Activated T-cell treated with anti-CD3 and anti-CD28 coated beads, Interleukin-2, amount 50 U/mL, for 4 hours (primary cell): ENCODE data around the gene KYAT1. TPM values are rescaled to one million over a fixed set of nuclear protein-coding genes. Genes with fewer than 3 reads are reported as not detected.

ENCODE experiments used
- ATAC-seq, 2 donors: fragments of 200-7000 bp; cut with Tn5 transposase; one replicate each; pipeline ENCODE4 v1.10.0; 2021
- DNase-seq: peaks from one replicate; pipeline ENCODE4 v3.0.0-alpha.2; 2020
- H3K27me3 Mint-ChIP-seq: one replicate; pipeline ENCODE4 v1.8.0; 2021; ENCODE audit warnings: low read depth, mixed read lengths
- H3K36me3 Mint-ChIP-seq: one replicate; pipeline ENCODE4 v1.8.0; 2022; ENCODE audit warnings: mixed read lengths; ENCODE audit not compliant: insufficient read depth
- H3K4me1 Mint-ChIP-seq: one replicate; pipeline ENCODE4 v1.8.0; 2021; ENCODE audit warnings: low read depth, mixed read lengths
- H3K4me3 Mint-ChIP-seq: one replicate; pipeline ENCODE4 v1.8.0; 2021; ENCODE audit warnings: mild to moderate bottlenecking, moderate library complexity, mixed read lengths
- H3K9me3 Mint-ChIP-seq: one replicate; pipeline ENCODE4 v1.8.0; 2021; ENCODE audit warnings: mixed read lengths
- total RNA-seq, 3 donors: library from RNA; stranded (reverse); gene quantifications; one replicate each; pipeline ENCODE4 v1.2.1, GENCODE V29; 2021

The KYAT1 gene
- total RNA-seq, 3 donors from 2014 or later, result 4.7 to 5.6 (median 4.8) TPM

DNA sequence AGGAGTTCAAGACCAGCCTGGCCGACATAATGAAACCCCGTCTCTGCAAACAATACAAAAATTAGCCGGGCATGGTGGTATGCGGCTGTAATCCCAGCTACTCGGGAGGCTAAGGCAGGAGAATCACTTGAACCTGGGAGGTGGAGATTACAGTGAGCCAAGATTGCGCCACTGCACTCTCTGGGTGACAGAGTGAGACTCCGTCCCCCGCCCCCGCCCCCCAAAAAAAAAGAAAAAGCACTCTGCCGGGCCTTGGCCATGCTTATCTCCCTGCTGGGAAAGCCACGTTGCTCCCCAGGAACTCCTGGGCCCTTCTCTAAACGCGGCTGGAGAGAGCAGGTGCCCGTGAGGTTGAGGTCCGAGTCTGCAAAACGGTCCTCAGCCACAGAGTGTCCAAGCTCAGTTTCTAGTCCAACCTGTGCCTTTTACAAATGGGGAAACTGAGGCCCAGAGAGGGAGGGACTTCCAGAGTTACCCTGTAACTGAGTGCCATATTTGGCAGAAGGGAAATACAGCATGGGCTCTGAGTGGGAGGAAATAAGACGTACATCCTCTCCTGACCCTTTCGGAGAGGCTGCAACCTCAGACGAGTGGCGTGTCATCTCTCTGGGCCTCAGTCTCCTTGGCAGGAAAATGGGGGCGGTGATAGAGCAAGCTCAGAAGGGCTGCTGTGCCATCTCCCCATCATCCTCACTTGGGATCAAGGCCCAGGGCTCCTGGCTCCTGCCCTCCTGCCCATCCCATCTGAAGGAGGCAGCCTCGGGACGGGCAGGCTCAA lies 32.4 kb upstream of the KYAT1 start:
- H3K36me3 Mint-ChIP-seq, result peaks cover 19% of the 10 kb centered on the region
- H3K4me1 Mint-ChIP-seq, result peaks cover 32% of the 10 kb centered on the region
- no peak for ATAC-seq

DNA sequence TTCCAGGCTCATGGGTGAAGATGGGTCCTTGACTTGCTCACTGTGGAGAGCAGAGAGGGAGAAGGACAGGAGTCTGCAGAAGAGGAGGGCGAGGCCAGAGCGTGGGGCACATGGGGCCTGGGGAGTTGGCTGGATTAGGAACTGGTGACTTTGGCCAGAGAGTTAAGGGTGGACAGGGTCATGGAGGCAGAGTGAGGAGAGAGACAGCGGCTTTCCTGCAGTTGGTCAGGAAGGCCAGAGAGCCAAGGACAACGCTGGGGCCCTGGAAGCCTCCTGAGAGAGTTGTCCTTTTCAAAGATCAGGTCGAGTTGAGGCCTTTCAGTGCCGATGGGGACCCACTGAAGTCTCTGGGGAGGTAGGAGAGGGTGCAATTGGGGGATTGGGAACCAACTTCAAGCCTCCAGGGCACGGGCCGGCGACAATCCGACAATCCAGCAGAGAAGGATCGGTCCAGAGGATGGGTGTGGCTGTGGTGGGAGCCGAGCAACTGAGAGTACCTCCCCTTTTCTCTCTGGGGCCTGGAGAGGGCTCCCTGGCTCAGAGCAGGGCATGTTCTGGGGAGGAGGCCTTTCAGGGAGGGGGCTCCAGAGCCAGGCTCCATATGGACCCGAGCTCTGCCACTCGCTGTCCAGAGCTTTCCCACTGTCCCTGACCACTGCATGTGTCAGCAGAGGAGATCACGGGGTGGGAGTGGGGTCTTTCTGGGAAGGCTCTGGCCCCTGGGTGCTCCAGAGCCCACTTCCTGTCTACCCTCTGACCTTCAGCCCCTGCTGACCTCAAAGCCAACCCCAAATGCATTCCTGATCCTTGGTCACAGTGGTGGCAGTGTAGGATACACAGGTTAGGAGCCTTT lies 31.5 kb upstream of the KYAT1 start:
- Mint-ChIP-seq H3K4me1 (peaks cover 34% of the 10 kb centered on the region), H3K9me3 (no peaks in the 10 kb centered on the region)

More for the DNA sequence above, 32.4 kb upstream of the KYAT1 start:
- Mint-ChIP-seq H3K4me3 (no peak overlapping the region), H3K27me3 (no peaks in the 10 kb centered on the region), H3K9me3 (no peaks in the 10 kb centered on the region)
- no peak for DNase-seq

DNA sequence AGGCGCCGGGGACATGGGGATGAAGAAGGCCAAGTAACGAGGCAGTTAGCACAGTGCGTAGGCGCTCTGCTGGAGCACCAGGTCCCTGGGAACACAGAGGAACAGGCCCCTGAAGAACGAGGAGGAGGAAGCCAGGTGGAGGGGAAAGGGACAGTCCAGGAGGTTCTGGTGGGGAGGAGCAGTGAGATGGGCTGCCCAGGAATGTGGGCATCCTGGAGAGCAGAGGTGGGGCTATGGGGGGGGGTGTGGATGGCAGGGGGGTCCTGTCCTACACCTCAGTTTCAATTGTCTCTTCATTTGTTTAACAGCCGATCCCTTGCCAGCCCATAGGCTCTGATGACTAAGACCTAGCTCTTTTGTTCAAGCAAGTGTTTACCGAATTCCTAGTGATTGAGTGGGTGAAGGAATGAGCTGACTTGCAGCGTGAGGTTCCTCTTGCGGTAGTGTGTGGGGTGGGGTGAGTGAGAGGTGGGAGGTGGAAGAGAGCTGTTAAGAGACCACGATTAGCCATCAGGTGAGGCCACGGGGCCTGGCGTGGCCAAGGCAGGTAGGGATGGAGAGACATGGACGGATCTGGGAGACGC lies 30.6 kb upstream of the KYAT1 start:
- DNase-seq (no peak), ATAC-seq (peak; percentile 53 to 81)
- Mint-ChIP-seq H3K36me3 (peaks cover 32% of the 10 kb centered on the region), H3K4me3 (peak overlapping the region; percentile 8), H3K27me3 (no peaks in the 10 kb centered on the region), H3K4me1 (peaks cover 34% of the 10 kb centered on the region), H3K9me3 (no peaks in the 10 kb centered on the region)

More for the DNA sequence above, 31.5 kb upstream of the KYAT1 start:
- peaks cover 27% of the 10 kb centered on the region for H3K36me3 Mint-ChIP-seq
- no peaks in the 10 kb centered on the region for H3K27me3 Mint-ChIP-seq
- ATAC-seq (no peak), DNase-seq (no peak)
- H3K4me3 Mint-ChIP-seq, result no peak overlapping the region

DNA sequence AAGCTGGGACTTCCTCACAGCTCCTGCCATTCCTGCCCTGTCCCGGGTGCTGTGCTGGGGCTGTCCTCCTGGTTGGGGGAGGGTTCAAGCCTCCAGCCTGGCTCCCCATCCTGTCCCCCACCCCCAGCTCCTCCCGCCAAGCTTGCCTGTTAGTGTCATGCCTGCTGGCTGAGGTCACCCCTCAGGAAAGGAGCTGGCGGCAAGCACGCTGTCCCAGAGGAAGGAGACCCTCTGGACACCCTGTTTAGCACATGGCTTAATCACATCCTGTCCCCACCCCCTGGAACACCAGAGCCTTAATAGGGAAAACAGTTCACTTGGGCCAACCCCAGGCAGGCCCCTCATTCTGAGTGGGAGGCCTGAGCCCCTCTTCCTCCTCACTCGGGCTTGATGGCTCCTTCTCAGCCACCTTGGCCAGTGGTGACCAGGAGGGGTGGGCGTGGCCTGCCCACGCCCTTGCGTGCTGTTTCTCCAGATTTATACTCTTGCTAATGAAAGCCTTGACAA lies 29.8 kb upstream of the KYAT1 start:
- DNase-seq (no peak), ATAC-seq (no peak)
- Mint-ChIP-seq H3K9me3 (no peaks in the 10 kb centered on the region), H3K4me1 (peaks cover 37% of the 10 kb centered on the region), H3K27me3 (no peaks in the 10 kb centered on the region), H3K36me3 (peaks cover 29% of the 10 kb centered on the region), H3K4me3 (no peak overlapping the region)

DNA sequence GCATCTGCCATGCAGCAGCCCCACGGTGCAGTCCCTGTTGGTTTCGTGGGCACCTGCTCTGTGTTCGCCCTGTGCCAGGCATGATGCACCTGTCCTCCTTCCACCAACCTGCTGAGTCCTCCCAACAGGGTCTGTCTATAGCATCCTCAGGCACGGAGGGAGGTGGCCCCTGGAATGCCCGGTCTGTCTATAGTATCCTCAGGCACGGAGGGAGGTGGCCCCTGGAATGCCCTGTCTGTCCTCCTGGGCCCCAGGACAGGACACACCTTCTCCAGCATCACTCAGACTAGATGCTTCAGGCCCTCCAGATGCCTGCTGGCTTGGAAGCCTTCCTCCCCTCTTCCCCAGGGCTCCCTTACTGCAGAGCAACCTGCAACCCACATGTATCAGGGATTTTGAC lies 29.2 kb upstream of the KYAT1 start:
- H3K36me3 Mint-ChIP-seq, result peaks cover 27% of the 10 kb centered on the region
- DNase-seq (no peak), ATAC-seq (no peak)
- H3K4me1 Mint-ChIP-seq, result peaks cover 38% of the 10 kb centered on the region
- no peaks in the 10 kb centered on the region for H3K27me3 Mint-ChIP-seq
- no peaks in the 10 kb centered on the region for H3K9me3 Mint-ChIP-seq
- no peak overlapping the region for H3K4me3 Mint-ChIP-seq

DNA sequence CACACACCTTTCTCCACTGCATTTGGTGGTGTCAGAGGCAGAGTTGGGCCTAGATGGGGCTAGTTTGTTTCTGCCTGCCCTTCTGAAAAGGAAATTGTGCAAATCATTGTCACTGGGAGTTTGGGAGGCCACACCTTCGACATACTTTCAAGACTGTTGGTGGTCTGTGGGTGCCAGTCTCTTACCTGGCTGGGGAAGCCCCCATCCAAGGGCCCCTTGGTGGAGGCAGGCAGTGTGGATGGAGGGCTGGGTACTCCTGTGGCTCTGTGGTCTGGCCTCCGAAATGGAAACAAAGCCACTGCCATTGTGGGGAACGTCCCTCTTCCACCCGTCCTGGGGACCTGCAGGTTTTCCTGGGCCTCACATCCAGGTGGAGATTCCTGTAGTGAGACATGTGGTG lies 28.1 kb upstream of the KYAT1 start:
- no peaks in the 10 kb centered on the region for H3K27me3 Mint-ChIP-seq
- H3K4me1 Mint-ChIP-seq, result peaks cover 43% of the 10 kb centered on the region
- peaks cover 27% of the 10 kb centered on the region for H3K36me3 Mint-ChIP-seq
- no peaks in the 10 kb centered on the region for H3K9me3 Mint-ChIP-seq
- ATAC-seq, result no peak
- H3K4me3 Mint-ChIP-seq, result no peak overlapping the region
- no peak for DNase-seq

DNA sequence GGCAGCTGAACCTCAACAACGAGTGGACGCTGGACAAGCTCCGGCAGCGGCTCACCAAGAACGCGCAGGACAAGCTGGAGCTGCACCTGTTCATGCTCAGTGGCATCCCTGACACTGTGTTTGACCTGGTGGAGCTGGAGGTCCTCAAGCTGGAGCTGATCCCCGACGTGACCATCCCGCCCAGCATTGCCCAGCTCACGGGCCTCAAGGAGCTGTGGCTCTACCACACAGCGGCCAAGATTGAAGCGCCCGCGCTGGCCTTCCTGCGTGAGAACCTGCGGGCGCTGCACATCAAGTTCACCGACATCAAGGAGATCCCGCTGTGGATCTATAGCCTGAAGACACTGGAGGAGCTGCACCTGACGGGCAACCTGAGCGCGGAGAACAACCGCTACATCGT lies 26.6 kb upstream of the KYAT1 start:
- H3K9me3 Mint-ChIP-seq, result no peaks in the 10 kb centered on the region
- H3K36me3 Mint-ChIP-seq, result peaks cover 27% of the 10 kb centered on the region
- H3K4me1 Mint-ChIP-seq, result peaks cover 49% of the 10 kb centered on the region
- no peak for ATAC-seq
- DNase-seq, result no peak
- H3K4me3 Mint-ChIP-seq, result no peak overlapping the region
- no peaks in the 10 kb centered on the region for H3K27me3 Mint-ChIP-seq

DNA sequence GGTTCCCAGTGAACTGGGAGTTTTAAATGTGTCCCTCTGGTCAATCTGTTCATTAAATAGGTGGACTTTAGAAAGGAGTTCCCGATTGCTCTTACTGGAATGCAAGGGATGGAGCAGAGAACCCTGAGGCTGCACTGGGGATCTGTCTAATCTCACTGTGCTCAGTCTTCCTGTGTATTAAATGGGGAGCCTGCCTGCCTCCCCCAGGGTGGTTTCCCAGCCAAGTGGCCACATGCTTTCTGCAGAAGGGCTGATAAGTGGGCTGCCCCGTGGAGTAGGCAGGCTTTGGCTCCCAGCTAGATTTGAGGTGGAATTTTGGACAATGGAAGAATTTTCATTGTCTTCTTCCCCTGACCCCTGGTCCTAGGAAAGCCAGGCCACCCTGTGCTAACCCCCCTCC lies 25.0 kb upstream of the KYAT1 start:
- H3K4me1 Mint-ChIP-seq, result peaks cover 49% of the 10 kb centered on the region
- DNase-seq, result no peak
- no peak overlapping the region for H3K4me3 Mint-ChIP-seq
- no peaks in the 10 kb centered on the region for H3K9me3 Mint-ChIP-seq
- H3K27me3 Mint-ChIP-seq, result no peaks in the 10 kb centered on the region
- H3K36me3 Mint-ChIP-seq, result peaks cover 22% of the 10 kb centered on the region
- no peak for ATAC-seq

DNA sequence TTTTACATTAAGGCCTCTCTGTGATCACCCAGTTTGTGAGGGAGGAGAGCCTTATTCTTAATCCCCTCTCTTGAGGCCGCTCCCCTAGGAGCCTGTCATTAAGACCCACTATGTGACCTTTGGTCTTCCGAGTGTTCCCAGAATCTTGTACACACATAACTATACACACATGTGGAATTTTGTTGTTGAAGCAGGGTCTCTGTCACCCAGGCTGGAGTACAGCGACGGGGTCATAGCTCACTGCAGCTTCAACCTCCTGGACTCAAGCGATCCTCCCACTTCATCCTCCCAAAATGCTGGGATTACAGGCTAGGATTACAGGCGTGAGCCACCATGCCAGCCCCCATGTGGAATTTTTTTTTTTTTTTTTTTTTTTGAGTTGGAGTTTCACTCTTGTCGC lies 24.2 kb upstream of the KYAT1 start:
- Mint-ChIP-seq H3K27me3 (no peaks in the 10 kb centered on the region), H3K4me3 (no peak overlapping the region), H3K4me1 (peaks cover 49% of the 10 kb centered on the region), H3K9me3 (no peaks in the 10 kb centered on the region), H3K36me3 (peaks cover 22% of the 10 kb centered on the region)
- DNase-seq, result no peak
- no peak for ATAC-seq

DNA sequence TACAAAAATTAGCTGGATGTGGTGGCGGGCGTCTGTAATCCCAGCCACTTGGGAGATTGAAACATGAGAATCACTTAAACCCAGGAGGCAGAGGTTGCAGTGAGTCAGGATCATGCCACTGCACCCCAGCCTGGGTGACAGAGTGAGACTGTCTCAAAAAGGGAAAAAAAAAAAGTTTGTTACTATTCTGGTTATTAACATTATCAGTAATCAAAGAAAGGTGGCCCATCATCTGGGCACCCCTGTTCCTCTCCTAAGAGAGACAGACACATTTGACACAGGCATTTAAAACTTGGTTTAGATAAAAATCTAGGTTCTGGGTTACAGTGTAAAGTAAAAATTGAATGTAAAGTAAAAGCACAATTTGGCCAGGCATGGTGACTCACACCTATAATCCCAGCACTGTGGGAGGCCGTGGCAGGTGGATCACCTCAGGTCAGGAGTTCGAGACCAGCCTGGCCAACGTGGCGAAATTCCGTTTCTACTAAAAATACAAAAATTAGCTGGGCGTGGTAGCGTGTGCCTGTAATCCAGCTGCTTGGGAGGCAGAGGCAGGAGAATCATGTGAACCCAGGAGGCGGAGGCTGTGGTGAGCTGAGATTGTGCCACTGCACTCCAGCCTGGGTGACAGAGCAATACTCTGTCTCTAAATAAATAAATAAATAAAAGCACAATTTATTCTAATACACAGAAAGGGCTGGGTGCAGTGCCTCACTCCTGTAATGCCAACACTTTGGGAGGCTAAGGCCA lies 22.3 kb upstream of the KYAT1 start:
- Mint-ChIP-seq H3K36me3 (peaks cover 20% of the 10 kb centered on the region), H3K27me3 (no peaks in the 10 kb centered on the region), H3K4me1 (peaks cover 63% of the 10 kb centered on the region), H3K4me3 (no peak overlapping the region), H3K9me3 (no peaks in the 10 kb centered on the region)
- ATAC-seq (no peak), DNase-seq (no peak)

DNA sequence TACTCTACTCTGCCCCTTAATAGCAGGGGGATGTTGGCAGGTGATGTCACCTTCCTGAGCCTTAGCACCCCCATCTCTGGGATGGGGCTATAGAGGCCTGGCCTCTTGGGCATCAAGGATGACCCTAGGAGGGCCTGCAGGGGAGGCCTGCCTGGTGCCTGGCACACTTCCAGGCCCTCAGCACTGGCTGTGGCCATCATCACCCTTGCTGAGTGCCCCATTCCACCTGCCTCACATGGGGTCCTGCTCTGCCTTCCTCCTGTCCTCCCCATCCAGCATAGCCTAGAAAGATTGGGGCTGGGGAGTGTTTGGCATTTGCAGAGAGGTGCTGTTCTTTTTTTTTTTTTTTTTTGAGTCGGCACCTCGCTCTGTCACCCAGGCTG lies 21.3 kb upstream of the KYAT1 start:
- H3K9me3 Mint-ChIP-seq, result no peaks in the 10 kb centered on the region
- DNase-seq (no peak), ATAC-seq (peak in 1 of 2 donors; percentile 3)
- peaks cover 70% of the 10 kb centered on the region for H3K4me1 Mint-ChIP-seq
- H3K36me3 Mint-ChIP-seq, result peaks cover 14% of the 10 kb centered on the region
- H3K27me3 Mint-ChIP-seq, result no peaks in the 10 kb centered on the region
- peak overlapping the region; percentile 69 for H3K4me3 Mint-ChIP-seq

DNA sequence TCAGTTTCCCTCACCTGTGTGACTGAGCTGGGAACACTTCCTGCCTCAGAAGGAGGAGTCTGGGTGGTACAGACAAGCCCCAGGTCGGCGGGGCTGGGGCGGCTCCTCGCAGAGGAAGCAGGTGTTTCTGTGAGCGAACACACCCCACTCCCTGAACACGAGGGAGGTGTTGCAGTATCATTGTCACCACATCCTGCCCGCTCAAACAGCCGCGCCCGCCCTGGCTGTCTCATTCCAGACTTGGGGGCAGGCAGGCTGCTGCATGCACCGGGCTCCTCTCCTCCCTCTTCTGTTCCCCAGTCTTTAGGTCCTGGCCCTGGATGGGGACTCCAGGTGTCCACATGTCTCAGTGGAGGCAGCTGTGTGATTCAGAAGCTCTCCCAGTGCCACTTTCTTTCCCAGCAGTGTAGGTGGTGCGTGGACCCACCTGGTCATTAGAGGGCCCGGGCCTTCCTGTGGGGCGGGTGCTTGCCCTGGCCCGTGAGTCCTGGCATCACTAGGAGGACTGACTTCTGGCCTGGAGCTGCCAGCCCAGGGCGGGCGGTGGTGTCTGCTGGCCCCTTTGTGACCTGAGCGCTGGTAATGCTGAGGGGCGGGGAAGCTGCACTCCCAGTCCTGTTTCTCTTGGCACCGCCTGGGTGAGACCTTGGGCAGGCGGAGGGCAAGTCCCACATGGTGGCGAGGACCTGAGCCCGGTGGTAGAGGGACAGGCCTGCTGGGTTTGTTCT lies 20.8 kb upstream of the KYAT1 start:
- DNase-seq (peak; percentile 83), ATAC-seq (peak; percentile 88 to 92)
- Mint-ChIP-seq H3K4me3 (peak overlapping the region; percentile 69), H3K36me3 (peaks cover 9% of the 10 kb centered on the region), H3K4me1 (peaks cover 73% of the 10 kb centered on the region), H3K27me3 (no peaks in the 10 kb centered on the region), H3K9me3 (no peaks in the 10 kb centered on the region)

DNA sequence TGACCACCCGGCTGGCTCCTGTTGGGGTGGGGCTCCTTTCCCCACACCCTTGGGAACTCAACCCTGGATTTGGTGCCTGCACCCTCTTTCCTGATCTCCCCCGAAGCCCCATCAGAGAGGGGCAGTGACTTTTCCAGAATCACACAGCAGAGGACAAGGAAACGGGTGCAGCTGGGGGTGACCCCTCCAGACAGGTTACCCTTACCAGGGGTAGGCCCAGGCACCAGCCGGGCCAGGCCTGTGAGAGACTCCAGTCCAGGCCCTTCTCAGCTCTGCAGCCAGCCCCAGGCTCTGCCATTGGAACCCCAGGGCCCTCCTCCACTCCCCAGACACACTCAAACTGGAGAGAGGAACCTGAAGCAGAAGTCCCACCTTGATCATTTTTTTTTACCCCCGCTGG lies 20.1 kb upstream of the KYAT1 start:
- Mint-ChIP-seq H3K4me3 (peak overlapping the region; percentile 69), H3K4me1 (peaks cover 76% of the 10 kb centered on the region), H3K27me3 (no peaks in the 10 kb centered on the region), H3K36me3 (peaks cover 8% of the 10 kb centered on the region), H3K9me3 (no peaks in the 10 kb centered on the region)
- no peak for DNase-seq
- ATAC-seq, result peak in 1 of 2 donors; percentile 0
